Astrocyte of the cerebellum (primary cell): ENCODE data around the gene COL16A1.

ENCODE experiments used
- DNase-seq: peaks from one replicate; pipeline ENCODE4 v3.0.0-alpha.2; 2011; ENCODE audit warnings: low read depth
- H3K4me3 ChIP-seq: 2 replicates; pipeline ENCODE4 v1.5.1; 2011; ENCODE audit warnings: mild to moderate bottlenecking, low read depth, low read length, moderate library complexity
- CTCF ChIP-seq: IDR thresholded peaks from 2 replicates; pipeline ENCODE4 v1.5.1; 2012; ENCODE audit warnings: low read length, low read depth, moderate library complexity, mild to moderate bottlenecking; ENCODE audit errors: missing control alignments
- in situ Hi-C: cut with HindIII; loops from 2 replicates; pipeline ENCODE4 v1.10.0; 2017; ENCODE audit warnings: low sequenced_read_pairs

The COL16A1 gene

DNA sequence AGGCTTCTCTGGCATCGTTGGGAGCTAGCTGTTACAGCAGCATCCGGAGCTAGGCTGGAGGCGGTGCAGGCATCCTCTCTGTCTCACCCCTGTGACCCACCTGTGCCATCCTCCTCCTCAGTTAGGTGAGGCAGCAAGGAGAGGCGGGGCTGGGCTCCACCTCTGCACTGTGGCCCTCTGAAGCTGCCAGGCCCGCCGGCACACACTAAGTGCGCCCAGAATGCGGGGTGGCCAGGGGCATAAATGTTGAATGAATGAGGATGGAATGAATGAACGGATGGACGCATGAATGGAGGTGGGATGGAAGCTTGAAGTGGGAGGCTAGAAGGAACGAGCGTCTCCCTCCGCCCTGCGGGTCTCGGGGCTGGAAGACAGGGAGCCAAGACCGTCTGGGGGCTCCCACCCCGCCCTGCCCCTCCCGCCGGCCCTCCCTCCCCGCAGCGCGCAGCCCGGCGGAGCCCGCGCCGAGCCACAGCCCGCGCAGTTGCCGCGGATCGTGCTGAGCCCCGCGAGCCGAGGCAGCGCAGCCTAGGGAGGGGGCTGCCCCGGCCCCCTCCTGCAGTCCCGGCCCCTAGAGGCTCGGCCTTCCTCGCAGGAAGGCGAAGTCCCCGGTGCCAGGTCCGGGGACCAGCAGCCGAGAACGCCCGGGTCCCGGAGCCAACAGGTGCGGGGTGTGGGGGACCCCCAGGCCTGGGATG is 86.5 kb downstream of the COL16A1 start, which contains the start of gene HCRTR1:
HCRTR1 (plus strand) TSS at position 472 of the 698 bp plus-strand sequence. CDS start 1,504 bp downstream, outside the sequence.
- H3K4me3 ChIP-seq = peak within 1 kb of the TSS; percentile 47
- in situ Hi-C loops = no loop called here
- no peak for TF ChIP-seq CTCF
- DNase-seq = no peak

DNA sequence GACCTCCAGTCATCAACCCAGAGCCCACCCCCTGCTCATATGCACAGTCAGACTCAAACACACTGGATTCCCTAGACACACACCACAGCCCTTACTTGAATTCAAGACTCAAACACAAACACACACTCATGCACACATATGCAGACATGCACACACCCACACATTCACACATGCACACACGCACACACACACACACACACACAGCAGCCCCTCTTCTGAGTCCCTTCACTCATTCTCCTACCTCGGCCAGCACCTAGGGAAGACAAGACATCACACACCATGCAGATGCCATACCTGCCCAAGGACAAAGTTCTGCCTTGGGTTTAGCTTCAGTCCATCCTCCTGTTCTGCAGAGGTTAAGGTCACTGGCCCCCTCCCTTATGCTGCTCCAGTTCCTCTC is 87.9 kb downstream of the COL16A1 start:
- no peak for TF ChIP-seq CTCF
- no peak overlapping the region for H3K4me3 ChIP-seq
- no peak for DNase-seq
- in situ Hi-C loops = no loop called here

DNA sequence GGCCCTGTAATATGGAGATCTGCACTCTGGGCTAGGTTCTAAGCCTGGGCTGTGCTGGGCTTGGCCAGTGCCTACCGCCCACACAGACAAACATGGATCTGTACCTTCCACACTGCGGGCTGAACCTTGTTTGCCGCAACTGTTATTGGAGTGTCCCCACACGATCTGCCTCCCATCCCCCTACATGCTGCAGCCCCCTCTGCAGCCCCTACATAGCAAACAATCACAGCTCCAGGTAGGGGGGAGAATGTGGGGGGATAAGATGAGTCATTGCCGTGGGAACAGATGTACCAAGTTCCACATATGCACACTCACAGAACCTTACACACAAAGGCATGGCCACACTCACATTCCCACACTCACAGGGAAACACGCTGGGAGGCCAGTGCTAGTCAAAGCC is 88.4 kb downstream of the COL16A1 start:
- DNase-seq = no peak
- no peak for TF ChIP-seq CTCF
- in situ Hi-C loops = no loop called here
- no peak overlapping the region for H3K4me3 ChIP-seq

- no peak for DNase-seq
- H3K4me3 ChIP-seq = no peak overlapping the region
- no peak for TF ChIP-seq CTCF
- in situ Hi-C loops = no loop called here
Measured at GRCh38 chr1:31614414-31615005, 89.3 kb downstream of the COL16A1 start.

- in situ Hi-C loops = loop anchor here (5.0 kb wide), 1 partner anchor 102 kb away; no protein-coding TSS in a partner anchor
Measured at GRCh38 chr1:31609514-31610118, 94.2 kb downstream of the COL16A1 start.

GRCh38 chr1:31607360-31607759 is 96.5 kb downstream of the COL16A1 start:
- H3K4me3 ChIP-seq = no peak overlapping the region
- in situ Hi-C loops = loop anchor here (5.0 kb wide), 1 partner anchor 100 kb away; no protein-coding TSS in a partner anchor
- TF ChIP-seq CTCF = no peak
- DNase-seq = no peak

More at GRCh38 chr1:31609514-31610118, 94.2 kb downstream of the COL16A1 start:
- no peak for DNase-seq
- no peak for TF ChIP-seq CTCF
- H3K4me3 ChIP-seq = no peak overlapping the region
